ENCODE measurements around the gene MALAT1.

DNA sequence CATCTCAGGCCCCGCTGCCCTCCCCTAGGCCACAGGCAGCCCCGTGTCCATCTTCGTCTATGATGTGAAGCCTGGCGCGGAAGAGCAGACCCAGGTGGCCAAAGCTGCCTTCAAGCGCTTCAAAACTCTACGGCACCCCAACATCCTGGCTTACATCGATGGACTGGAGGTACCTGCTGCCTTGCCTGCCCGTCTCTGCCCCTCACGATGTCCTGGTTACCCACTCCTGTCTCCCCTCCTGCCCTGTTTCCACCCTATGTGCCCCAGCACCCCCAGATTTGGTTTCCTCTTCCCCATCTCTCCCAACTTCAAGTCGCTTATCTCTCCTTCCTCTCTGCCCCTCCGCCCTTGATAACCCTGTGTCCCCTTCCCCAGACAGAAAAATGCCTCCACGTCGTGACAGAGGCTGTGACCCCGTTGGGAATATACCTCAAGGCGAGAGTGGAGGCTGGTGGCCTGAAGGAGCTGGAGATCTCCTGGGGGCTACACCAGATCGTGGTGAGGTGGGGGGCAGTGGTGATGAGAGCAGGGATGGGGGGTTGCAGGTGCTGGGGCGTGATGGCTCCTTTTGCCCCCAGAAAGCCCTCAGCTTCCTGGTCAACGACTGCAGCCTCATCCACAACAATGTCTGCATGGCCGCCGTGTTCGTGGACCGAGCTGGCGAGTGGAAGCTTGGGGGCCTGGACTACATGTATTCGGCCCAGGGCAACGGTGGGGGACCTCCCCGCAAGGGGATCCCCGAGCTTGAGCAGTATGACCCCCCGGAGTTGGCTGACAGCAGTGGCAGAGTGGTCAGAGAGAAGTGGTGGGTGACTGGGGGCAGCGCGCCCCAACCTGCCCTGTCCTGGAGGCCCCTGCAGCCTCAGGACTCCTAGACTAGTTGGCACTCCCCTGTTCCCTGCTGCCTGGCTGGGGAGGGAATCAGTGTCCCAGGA lies 27.0 kb downstream of the MALAT1 start:
- TF ChIP-seq, protein P1, sequence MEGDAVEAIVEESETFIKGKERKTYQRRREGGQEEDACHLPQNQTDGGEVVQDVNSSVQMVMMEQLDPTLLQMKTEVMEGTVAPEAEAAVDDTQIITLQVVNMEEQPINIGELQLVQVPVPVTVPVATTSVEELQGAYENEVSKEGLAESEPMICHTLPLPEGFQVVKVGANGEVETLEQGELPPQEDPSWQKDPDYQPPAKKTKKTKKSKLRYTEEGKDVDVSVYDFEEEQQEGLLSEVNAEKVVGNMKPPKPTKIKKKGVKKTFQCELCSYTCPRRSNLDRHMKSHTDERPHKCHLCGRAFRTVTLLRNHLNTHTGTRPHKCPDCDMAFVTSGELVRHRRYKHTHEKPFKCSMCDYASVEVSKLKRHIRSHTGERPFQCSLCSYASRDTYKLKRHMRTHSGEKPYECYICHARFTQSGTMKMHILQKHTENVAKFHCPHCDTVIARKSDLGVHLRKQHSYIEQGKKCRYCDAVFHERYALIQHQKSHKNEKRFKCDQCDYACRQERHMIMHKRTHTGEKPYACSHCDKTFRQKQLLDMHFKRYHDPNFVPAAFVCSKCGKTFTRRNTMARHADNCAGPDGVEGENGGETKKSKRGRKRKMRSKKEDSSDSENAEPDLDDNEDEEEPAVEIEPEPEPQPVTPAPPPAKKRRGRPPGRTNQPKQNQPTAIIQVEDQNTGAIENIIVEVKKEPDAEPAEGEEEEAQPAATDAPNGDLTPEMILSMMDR (IDR thresholded peaks at IDR 0.05): no peak
- TF ChIP-seq POLR2AphosphoS5 (IDR thresholded peaks at IDR 0.05; ENCODE audit: insufficient read depth in 1 of 2, low read depth in 1 of 2): no peak
